GM18499 (cell line): Measurements from ENCODE around the gene CHST9.
"Not testable (repeated sequence)": the region's sequence is repeated elsewhere in the genome, so short reads cannot be mapped to it uniquely, and the experiment has no call there.

Experiments
- ATAC-seq: cut with Tn5 transposase; IDR thresholded peaks from one replicate; pipeline ENCODE4 v1.9.1; 2021; ENCODE audit warnings: moderate number of reproducible peaks; ENCODE audit not compliant: insufficient read depth, unreplicated experiment

The CHST9 gene

DNA sequence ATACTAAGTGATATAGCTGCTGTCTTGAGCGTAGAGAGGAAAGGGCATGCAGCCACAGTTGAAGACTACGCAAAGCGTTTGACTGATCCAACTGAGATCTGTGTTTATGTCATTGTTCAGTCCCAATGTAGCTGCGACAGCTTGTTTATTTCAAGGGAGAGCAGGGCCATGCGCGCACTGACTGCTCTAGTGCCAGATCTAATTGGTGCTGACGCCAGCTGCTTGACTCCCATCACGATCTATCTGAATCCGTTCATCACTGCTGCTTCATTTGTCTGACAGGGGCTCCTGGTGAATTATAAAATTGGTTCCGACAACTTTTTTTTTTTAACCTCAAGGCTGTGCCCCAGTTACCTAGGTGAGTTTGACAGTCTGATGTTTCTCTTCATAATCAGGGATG lies 75.7 kb downstream of the CHST9 start:
- no peak for ATAC-seq

DNA sequence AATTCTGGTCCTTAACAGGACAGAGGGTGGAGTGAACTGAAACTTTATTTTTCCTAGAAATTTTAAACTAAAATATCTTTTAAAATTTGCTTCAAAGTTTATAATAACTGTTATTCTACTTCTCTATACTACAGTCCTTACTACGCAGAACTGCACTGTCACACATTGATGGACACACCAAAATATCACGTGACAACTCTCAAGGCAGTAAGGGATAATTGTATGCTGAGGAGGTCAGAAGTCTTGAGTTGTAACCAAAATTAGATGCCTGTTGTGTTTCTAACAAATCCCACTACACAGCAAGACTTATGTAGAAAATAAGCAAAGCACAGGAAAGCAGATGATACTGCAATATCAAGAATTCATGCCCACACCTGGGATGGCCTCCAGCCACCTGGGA lies 76.3 kb downstream of the CHST9 start:
- ATAC-seq, result no peak

DNA sequence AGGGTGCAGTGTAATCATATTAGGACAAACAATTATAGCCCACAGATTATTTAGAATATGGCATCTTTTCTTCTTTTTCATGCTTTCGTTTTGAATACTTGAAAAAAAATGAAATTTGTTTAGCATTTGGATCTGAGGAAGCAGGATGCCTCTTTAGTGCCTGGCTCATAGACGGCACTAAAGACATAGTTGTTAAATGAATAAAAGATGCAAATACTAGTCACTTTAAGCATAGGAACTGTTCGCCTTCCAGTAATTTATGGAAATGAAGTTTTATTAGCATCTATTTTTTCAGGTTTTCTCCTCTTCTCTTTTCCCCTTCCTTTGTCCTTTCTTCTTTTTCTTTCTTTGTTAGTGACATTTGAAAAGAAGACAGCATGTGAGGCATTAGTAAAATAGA lies 80.4 kb downstream of the CHST9 start:
- no peak for ATAC-seq

DNA sequence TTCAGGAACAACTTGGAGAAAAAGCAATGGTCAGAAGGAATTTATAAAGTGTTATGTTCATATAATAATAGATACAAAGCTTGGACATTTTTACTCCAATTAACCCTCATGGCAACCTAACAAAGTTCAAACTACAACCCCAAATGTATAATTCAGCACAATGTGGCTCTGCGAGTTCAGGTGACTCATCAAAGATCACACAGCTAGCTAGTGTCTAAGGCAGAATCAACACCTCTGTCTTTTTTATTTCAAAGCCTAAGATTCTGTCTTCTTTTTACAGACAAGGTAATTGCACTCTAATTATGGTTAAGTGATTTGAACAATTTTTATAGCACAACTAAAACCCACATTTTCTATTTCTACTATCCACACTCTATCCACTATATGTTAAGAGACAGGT lies 90.5 kb downstream of the CHST9 start:
- no peak for ATAC-seq

DNA sequence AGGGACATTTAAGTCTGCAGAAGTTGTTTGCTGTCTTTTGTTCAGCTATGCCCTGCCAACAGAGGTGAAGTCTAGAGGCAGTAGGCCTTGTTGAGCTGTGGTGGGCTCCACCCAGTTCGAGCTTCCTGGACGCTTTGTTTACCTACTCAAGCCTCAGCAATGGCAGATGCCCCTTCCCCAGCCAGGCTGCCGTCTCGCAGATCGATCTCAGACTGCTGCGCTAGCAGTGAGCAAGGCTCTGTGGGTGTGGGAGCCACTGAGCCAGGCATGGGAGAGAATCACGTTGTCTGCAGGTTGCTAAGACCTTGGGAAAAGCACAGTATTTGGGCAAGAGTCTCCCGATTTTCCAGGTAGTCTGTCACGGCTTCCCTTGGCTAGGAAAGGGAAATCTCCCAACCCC lies 91.8 kb downstream of the CHST9 start:
- not testable (repeated sequence) for ATAC-seq

DNA sequence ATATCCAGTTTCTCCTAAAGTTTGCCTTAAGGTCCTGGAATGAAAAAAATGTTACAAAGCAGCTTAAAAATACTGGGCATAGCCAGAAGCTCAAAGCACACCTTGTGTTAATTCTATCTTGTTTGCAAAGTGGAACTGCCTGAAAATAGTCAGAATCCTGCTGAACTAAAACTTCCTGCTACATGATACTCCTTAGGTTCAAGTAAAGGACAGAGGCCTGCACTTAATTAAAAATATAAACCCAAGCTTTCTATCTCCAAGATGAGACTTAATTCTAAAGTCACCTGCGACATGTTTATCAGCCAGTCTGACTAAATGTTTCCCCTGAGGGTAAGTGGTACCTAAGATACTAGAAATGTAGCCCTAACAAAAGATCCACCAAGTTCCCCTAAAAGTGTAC lies 103.4 kb downstream of the CHST9 start:
- ATAC-seq, result no peak

DNA sequence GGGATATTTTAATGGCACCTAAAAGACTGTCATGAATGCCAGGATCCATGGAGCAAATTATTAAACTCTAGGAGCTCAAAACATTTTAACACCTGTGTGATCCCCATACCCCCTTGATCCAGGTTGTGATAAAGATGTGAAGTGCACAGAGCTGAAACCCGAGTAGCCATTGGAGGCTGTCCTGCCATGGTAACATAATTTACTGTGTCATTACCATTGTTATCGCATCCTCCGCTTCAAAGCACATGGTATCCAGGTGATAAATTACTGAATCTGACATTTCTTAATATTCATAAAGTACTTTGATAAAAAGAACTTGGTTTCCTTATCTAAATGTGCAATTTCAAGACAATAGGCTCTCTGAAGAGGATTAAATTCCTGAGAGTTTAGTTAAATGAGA lies 109.3 kb downstream of the CHST9 start:
- no peak for ATAC-seq

DNA sequence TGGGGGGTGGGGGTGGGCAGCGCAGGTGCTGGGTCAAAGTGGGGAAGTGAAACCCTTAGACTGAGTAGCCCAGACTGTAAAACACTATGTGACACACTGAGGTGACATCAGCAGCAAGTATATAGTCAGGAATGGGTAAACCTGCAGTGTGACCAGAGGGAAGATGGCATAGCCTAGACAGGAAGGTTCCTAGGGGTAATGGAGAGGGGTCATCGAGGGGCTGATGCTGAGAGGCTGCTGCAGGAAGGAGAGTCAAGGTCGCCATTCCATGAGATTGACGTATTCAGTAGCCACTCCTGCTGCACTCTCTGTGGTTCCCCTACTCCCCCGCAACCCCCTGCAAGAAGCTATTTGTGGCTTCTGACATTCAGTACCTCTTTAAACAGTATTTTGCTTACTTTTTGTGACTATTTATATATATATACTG lies 111.7 kb downstream of the CHST9 start:
- peak; percentile 88 for ATAC-seq

DNA sequence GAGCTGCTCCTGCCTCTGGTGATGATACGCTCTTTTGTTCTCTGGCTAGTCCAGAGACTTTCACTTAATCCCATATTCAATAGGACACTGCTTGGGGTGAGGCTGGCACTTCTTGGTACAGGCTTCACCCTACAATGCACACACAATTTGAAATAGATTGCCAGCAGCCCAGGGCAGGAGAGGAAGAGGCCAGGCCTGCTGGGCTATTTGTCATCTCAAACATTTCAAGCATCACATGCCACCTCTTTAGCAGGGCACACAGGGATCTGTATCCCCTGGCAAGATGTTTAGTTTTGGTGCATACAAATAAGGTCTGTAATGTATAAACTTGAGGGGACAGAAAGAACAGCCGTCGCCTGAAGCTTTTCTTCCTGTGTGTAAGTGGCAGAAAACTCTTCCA lies 120.4 kb downstream of the CHST9 start:
- no peak for ATAC-seq

DNA sequence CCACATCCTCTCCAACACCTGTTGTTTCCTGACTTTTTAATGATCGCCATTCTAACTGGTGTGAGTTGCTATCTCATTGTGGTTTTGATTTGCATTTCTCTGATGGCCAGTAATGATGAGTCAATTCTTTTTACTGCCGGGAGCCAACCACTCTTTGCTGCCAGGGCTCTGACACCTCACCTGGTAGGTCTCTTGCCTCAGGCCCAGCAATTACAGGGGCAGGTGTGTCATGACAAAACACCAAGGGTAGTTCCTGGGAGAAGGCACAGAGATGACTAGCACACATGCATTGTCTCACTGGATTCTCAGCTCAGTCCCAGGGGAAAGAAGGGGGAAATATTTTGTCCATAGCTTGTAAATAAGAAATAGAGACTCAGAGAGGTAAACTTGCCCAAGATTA lies 122.3 kb downstream of the CHST9 start:
- ATAC-seq, result no peak

DNA sequence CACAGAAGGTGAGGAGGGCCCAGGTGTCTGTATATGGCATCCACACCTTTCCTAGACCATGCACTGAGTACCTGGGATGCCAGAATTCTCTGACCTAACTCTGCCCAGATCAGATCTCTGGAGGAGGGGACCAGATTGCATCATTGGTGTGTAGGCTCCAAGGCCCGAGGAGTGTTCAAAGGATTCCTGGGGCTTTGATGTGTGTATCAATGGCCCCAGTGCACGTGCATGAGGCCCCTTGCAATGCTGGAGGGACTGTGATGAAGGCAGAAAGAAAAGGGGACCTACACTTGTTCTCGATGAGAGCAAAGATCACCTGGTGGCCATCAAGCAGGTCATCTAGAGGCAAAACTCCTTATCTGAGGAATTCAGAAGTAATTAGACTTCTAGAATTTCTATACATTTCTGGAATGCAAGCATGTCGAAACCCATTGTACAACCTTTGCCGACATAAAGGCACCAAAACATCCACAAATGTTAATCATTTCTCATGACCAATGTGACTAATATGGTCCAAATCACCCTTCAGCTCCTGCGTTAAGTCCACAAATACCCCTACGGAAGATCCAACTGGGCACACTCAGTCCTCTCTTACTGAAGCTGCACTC lies 123.5 kb downstream of the CHST9 start:
- ATAC-seq, result no peak

DNA sequence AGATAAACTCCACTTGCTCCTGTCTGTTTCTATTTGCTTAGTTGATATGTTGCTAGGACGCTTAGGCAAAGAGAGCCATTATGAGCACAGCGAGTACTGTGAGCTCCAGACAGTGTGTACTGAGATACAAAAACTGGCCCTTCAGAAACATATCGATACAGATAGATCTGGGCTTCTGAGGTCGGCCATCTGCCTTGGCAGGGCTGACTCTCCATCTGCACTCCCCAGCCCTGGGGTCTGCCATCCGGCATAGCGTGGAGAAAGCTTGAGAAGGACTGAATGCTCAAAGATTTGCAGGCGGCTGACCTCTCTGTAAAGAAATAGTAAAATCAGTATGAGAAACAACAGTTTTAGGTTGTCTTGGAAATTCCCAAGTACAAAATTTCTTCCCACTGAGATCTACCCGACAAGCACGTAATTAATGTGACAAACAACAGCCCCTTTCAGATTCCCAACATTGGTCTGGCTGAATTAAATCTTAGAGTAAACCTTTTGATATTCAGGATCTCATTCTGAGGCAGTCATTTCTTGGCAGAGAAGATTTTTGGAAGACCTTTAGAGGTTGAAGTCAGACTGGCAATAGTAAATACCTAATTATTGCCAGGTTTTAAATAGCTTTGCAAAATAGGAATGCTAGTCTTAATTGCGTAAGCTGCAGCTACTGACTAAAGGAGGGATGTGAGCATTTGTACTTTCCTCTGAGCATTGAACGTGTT lies 127.4 kb downstream of the CHST9 start:
- no peak for ATAC-seq

DNA sequence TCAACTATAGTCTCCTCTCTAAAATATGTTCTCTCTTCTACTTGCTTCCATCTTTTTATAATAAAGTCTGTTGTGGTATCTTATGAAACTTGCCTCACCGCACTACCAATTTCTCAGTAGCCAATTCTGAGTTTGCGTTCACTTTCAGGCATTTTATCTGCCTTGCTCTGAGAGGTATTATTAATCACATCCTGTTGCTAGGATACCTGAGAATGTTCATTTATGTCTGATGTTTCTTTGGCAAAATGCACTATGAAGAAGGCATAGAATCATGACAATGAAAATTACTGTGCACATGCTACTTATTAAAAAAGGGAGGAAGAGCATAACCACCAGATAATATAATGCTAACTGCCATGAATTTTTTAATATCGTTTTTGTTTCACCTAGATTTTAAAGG lies 130.2 kb downstream of the CHST9 start:
- ATAC-seq, result no peak

DNA sequence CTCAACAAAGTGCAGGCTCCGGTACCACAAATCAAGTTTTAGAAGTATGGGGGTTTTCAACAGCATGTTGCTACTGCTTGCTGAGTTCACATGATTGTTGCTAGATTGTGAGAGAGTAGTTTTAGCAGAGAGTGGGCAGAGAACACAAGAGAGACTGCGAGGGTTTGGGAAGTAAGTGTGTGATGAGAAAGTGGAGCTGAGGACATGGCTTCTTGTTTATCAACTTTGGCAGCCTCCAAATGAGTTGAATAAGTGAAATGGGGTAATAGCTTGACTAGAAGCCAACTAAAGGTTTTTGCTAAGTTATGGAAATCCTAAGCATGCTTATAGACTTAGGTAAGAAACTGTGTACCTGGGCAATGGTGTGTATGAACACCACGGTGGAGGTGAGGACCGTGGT lies 135.1 kb downstream of the CHST9 start:
- ATAC-seq, result no peak

DNA sequence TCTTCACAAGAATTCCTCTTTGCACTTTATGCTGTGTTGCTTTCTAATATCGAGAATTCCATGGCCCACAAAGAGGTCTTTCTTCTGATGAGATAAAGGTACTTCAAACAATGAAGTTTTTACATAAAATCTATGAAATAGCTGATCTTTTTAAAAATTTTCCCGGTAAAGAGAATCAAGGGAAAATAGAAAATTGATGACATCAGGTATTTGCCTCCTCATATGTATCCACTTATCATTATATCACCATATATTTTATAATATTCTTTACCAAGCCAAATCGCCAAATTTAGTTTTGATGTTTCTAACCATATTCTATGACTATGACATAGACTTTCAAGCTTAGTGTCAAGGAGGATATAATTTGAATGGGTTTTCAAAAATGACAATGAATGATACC lies 139.8 kb downstream of the CHST9 start:
- ATAC-seq, result no peak

DNA sequence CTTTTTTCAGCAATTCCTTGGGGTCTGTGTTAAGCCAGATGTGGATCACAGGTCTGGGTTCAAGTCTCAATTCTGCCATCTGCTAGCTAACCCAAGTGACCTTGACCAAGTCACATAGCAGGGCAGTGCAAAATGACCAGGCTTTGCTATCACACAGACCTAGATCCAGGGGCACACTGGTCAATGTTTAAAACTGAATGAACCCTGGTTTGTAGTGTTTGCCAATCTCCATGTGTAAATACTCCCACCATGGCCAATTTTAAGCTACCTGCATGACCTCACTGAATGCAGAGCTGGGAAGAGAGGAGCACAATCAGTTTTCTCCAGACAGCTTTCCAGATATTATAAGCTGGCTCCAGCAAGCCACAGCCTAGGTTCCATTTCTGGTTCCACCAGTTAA lies 142.9 kb downstream of the CHST9 start:
- no peak for ATAC-seq

DNA sequence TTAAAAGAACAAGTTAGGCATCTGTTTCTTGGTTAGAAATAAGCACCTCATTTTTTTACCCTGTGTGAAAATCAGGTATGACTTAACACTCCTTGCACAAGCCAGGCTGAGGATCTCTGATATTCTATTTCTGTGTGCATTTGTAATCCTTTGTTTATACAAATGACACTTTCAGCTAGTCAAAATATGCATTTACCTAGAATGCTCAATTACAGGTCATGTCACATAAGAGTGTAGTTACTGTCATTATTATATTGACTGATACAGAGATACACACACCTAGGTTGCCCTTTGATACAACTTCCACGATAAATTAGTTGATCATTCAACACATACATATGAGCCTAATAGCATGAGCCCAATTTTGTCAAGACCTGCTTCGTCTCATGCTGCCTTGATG lies 144.3 kb downstream of the CHST9 start:
- no peak for ATAC-seq

DNA sequence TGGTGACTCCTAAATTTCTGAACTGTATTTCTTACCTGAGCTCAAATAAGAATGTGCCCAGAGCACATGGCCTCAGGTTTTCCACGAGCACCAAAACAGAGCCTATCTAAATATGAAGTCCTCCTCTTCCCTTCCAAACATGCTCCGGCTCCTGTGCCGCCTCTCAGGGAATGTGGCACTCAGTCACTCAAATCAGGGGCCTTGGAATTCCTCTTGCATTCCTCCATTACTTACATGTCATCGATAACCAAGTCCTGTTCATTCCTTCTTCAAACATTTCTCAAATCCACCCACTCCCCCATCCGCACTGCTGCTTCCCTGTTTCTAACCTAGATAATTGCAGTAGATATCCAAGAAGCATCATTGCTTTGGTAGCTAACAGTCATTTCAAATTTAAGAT lies 151.4 kb downstream of the CHST9 start:
- ATAC-seq, result no peak

DNA sequence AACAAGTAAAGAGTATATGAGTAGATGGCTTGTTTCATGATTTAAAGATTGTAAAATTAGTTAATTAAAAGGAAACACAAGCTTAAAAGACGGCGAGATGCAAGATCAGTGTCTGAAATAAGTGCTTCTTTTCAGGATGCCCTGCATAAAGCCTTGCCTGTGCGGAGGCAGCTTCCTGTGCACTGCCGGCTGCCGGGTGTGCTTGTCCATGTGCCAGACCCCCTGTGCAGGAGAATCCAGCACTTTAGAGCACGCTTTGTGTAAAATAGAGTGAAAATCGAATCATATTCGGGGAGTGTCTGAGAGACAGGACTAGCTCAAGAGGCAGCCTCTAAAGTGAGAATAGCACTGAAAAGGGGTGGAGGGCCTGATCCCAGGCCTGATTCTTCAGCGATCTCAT lies 154.7 kb downstream of the CHST9 start:
- no peak for ATAC-seq

DNA sequence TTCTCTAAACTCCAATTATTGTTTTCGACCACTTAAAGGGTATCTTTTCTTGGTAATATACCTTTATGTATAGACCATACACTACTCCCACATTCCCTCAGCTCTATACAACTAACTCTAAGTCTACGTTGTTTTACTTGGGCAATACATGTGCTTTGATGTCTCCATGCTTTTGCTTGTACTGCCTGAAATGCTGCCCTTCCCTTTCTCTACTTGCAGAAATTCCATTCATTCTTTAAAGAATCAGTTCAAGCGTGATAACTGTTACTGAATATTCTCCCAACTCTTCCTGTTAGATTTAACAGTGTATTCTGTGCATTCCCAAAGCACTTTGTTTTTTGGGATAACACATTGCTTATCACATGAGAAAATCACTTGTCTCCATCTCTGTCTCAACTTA lies 162.6 kb downstream of the CHST9 start:
- ATAC-seq, result no peak

DNA sequence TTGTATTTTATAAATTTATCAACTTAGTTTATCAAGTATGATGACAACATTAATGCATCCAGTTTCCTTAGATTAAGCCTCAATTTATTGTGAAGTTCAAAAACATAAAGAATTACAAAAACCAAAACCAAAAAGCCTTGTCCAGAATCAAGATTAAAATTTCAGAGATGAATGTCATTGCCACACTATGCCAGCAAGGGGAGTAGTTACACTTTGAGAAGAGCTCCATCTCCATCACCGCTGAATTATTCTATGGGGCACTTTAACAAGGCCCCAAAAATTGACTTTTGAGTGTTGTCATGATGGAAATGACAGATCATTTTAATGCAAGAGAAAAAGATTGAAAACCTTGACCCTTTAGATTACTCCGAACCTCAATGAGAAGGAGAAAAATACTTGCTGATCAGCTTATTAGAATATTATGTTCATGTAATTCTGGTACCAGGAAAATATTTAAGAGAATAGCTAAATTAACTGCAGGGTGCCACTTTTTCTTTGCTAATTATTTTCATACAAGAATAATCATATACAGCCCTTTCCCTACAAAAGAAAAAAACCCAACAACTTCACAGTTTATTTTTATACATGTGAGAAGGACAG lies 167.1 kb downstream of the CHST9 start:
- ATAC-seq, result no peak

DNA sequence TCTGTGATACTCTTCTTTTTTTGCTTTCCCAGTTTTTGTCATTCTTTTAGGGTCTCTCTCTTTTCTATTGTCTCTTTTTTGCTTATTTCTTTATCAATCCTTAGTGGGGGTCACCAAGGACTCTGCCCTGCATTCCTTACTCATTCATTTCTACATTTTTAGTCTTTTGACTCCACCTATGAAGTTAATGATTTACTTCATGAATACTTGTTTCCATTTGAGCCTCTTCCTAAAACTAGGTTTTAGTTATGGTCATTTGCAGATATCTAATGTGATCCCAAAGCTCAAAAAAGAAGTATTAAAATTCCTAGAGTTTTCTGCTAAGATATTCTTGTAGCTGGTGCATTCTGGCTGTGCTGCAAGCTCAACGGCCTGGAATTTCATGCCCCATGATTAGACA lies 170.3 kb downstream of the CHST9 start:
- ATAC-seq, result no peak
